ENCODE results near the gene SPATA2. TPM values are rescaled to one million over a fixed set of nuclear protein-coding genes. Genes with fewer than 3 reads are reported as not detected.

SPATA2 gene
- total and polyA plus RNA-seq, 12 donors, result 2.8 to 9.3 (median 6.1) TPM

- Histone ChIP-seq H3K36me3 (replicated peaks in 1 of 2) (no peaks in the 10 kb centered on the region), H3K9me3 (replicated peaks in 1 of 3) (no peaks in the 10 kb centered on the region), H3K27ac (no peak overlapping the region), H3K4me1 (replicated peaks in 1 of 2) (peaks cover 0 to 8% of the 10 kb centered on the region in 2 donors), H3K27me3 (no peaks in the 10 kb centered on the region), H3K4me3 (no peak overlapping the region)
- DNase-seq, result peak; percentile 78 to 95 (median 87)
- TF ChIP-seq POLR2A (IDR thresholded peaks at IDR 0.05) (peak in 1 of 2 donors; percentile 19), CTCF (IDR thresholded peaks at IDR 0.05) (peak; percentile 84 to 96 (median 88))
- intact Hi-C loops (cut with DNase I), result no loop called here
- 12 to 19% (median 15%) methylated on average over 15 of the region's 15 CpGs for WGBS, 4 donors
These were observed 13.2 kb upstream of the SPATA2 start for GRCh38 chr20:49928411-49929141.

GRCh38 chr20:49925901-49926454, 10.6 kb upstream of the SPATA2 start:
- intact Hi-C loops (cut with DNase I), result no loop called here
- WGBS, 4 donors, result 60 to 73% (median 66%) methylated on average over 2 of the region's 2 CpGs
- H3K4me1 ChIP-seq (replicated peaks in 1 of 2), result peaks cover 0 to 8% of the 10 kb centered on the region in 2 donors
- TF ChIP-seq POLR2A (IDR thresholded peaks at IDR 0.05) (no peak), CTCF (IDR thresholded peaks at IDR 0.05) (no peak)
- H3K27ac ChIP-seq, result no peak overlapping the region
- H3K27me3 ChIP-seq, result no peaks in the 10 kb centered on the region
- H3K9me3 ChIP-seq (replicated peaks in 1 of 3), result no peaks in the 10 kb centered on the region
- H3K36me3 ChIP-seq (replicated peaks in 1 of 2), result no peaks in the 10 kb centered on the region
- H3K4me3 ChIP-seq, result no peak overlapping the region
- no peak for DNase-seq

GRCh38 chr20:49924247-49924646, 8.9 kb upstream of the SPATA2 start:
- intact Hi-C loops (cut with DNase I), result no loop called here
- Histone ChIP-seq H3K36me3 (replicated peaks in 1 of 2) (no peaks in the 10 kb centered on the region), H3K4me3 (no peak overlapping the region), H3K27ac (no peak overlapping the region), H3K9me3 (replicated peaks in 1 of 3) (no peaks in the 10 kb centered on the region), H3K27me3 (no peaks in the 10 kb centered on the region), H3K4me1 (replicated peaks in 1 of 2) (peaks cover 0 to 8% of the 10 kb centered on the region in 2 donors)
- DNase-seq, result no peak
- 75 to 84% (median 79%) methylated on average over 4 of the region's 4 CpGs for WGBS, 4 donors
- TF ChIP-seq CTCF (IDR thresholded peaks at IDR 0.05) (no peak), POLR2A (IDR thresholded peaks at IDR 0.05) (no peak)

GRCh38 chr20:49919461-49919860, 4.1 kb upstream of the SPATA2 start:
- no peaks in the 10 kb centered on the region for H3K36me3 ChIP-seq (replicated peaks in 1 of 2)
- peaks cover 11 to 14% of the 10 kb centered on the region in 2 donors for H3K4me1 ChIP-seq (replicated peaks in 1 of 2)
- H3K4me3 ChIP-seq, result no peak overlapping the region
- intact Hi-C loops (cut with DNase I), result no loop called here
- no peaks in the 10 kb centered on the region for H3K27me3 ChIP-seq
- H3K27ac ChIP-seq, result no peak overlapping the region
- H3K9me3 ChIP-seq (replicated peaks in 1 of 3), result no peaks in the 10 kb centered on the region
- TF ChIP-seq CTCF (IDR thresholded peaks at IDR 0.05), result no peak
- no peak for TF ChIP-seq POLR2A (IDR thresholded peaks at IDR 0.05)
- WGBS, 4 donors, result 76 to 91% (median 84%) methylated on average over 2 of the region's 2 CpGs
- no peak for DNase-seq

Data from adrenal gland (tissue), 12 donors.